GM21528 (cell line): ENCODE results near the gene RNPEP.
"Not testable (repeated sequence)": the region's sequence is repeated elsewhere in the genome, so short reads cannot be mapped to it uniquely, and the experiment has no call there.

Source experiments
- ATAC-seq: cut with Tn5 transposase; IDR thresholded peaks from one replicate; pipeline ENCODE4 v1.9.1; 2021; ENCODE audit warnings: mild to moderate bottlenecking, moderate library complexity; ENCODE audit not compliant: unreplicated experiment, low FRiP score

The RNPEP gene, protein sequence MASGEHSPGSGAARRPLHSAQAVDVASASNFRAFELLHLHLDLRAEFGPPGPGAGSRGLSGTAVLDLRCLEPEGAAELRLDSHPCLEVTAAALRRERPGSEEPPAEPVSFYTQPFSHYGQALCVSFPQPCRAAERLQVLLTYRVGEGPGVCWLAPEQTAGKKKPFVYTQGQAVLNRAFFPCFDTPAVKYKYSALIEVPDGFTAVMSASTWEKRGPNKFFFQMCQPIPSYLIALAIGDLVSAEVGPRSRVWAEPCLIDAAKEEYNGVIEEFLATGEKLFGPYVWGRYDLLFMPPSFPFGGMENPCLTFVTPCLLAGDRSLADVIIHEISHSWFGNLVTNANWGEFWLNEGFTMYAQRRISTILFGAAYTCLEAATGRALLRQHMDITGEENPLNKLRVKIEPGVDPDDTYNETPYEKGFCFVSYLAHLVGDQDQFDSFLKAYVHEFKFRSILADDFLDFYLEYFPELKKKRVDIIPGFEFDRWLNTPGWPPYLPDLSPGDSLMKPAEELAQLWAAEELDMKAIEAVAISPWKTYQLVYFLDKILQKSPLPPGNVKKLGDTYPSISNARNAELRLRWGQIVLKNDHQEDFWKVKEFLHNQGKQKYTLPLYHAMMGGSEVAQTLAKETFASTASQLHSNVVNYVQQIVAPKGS

DNA sequence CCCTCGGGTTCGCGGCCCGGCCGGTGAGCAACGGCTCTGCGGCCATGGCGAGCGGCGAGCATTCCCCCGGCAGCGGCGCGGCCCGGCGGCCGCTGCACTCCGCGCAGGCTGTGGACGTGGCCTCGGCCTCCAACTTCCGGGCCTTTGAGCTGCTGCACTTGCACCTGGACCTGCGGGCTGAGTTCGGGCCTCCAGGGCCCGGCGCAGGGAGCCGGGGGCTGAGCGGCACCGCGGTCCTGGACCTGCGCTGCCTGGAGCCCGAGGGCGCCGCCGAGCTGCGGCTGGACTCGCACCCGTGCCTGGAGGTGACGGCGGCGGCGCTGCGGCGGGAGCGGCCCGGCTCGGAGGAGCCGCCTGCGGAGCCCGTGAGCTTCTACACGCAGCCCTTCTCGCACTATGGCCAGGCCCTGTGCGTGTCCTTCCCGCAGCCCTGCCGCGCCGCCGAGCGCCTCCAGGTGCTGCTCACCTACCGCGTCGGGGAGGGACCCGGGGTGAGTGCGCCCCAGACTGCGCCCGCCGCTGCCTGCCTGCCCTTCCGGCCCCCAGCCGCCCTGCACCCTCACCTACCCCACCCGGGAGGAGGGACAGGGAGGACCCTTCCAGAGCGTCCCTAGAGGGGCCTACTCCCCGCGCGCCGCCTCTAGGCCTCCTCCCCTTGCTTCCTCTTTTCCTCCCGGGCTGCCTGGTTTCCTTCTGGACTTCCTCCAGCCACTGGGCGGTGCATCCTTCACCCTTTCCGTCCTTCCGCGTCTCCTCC lies at the start of gene RNPEP:
RNPEP (plus strand) TSS at position 26 of the 757 bp plus-strand sequence; CDS start at position 45, 19 bp downstream.
- ATAC-seq, result peak; percentile 77

- no peak for ATAC-seq
These were observed 48.5 kb upstream of the RNPEP start for GRCh38 chr1:201933840-201934430.

DNA sequence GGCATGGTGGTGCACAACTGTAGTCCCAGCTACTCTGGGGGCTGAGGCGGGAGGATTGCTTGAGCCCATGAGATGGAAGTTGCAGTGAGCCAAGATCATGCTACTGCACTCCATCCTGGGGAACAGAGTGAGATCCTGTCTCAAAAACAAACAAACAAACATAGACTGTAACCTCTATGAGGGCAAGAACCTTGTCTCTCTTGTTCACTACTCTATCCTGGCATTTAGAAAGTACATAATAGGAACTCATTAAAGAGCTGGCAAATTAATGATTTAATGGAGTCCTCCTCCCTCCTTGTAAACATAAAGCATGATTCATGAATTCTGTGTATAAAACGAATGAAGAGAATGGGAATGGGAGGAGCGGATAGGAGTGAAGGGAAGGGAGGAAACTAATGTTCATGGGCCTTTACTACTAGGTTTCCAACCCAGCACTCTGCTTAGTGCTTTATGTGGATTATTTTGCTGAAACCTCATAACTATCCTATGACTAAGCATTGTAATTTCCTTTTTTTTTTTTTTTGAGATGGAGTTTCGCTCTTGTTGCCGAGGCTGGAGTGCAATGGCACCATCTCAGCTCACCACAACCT lies 44.7 kb upstream of the RNPEP start:
- ATAC-seq, result no peak

DNA sequence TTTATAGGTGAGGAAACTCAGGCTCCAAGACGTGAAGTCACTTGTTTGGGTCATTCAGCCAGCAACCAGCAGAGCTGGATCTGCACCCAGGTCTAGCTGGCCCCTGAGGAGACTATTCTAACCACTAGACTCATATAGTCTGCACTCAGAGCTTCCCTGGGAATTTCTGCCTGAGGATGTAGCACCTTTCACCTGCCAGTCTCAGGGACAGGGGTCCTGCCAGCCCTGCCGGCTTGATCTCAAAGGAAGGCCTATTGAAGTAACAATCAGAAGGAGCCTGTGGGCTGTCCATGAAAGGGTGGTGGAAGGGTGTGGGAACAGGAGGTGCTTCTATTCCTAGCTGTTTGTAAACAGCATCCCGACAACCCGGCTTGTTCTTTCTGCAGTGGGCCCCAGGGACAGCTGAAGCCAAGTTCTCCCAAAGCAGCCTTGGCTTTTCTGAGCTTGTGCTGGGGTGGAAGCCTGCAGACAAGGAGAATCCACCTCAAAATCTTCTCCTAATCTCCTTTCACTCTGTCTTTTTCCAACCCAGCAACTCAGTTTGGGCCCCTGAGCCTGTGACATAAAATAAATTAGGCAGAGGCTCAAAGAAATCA lies 43.9 kb upstream of the RNPEP start:
- no peak for ATAC-seq

GRCh38 chr1:201939148-201939547 lies 43.3 kb upstream of the RNPEP start:
- ATAC-seq, result no peak

- no peak for ATAC-seq
These were observed 42.9 kb upstream of the RNPEP start for GRCh38 chr1:201939574-201939973.

GRCh38 chr1:201940316-201940715 lies 42.1 kb upstream of the RNPEP start:
- ATAC-seq, result not testable (repeated sequence)

DNA sequence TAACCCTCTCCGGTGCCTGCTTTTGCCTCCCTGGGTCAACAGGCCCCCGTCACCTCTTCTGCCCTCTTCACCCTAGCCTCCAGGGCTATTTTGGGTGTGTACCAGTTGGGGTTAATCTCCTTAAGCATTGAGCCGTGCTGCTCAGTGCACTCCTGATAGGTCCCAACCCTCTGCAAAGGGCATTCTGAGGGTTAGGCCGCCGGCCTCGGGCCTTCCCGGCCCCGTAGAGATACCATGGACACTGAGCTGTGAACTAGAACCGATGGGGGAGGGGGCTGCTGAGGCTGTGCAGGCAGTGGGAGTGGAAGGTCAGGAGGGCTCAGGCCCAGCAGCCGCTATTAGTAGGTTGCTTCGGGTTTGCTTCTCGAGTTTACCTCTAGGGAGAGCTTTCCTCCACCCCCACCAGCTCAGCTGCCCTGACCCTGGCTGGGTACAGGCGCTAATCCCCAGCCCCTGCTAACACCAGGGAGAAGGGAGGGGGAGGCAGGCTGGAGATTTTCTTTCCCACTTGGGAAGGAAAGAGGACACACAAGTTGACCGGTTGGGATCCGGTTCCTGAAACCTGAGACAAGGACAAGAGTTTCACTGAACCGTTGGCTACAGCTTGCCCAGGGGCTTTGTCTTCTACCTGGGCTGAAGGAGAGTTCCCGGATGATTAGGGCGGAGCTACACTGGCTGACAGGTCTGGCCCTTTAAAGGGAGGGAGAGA lies 40.9 kb upstream of the RNPEP start:
- no peak for ATAC-seq

DNA sequence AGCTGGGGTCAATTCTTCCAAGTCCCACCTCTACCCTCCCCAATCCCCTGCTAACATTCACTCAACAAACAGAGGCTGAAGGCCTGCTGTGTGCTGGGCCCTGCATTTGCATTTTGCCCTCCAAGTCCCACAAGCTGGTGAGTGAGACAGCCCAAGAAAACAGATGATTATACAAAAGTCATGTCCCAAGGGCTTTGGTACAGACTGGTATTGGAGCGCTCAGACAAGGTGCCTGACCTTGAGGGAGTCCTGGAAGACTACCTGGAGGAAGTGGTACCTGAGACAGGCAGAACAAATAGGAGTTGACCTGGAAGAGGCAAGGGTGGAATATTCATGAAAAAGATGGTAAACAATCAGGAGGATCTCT lies 40.3 kb upstream of the RNPEP start:
- ATAC-seq, result no peak

GRCh38 chr1:201944002-201944401 lies 38.4 kb upstream of the RNPEP start:
- ATAC-seq, result no peak

DNA sequence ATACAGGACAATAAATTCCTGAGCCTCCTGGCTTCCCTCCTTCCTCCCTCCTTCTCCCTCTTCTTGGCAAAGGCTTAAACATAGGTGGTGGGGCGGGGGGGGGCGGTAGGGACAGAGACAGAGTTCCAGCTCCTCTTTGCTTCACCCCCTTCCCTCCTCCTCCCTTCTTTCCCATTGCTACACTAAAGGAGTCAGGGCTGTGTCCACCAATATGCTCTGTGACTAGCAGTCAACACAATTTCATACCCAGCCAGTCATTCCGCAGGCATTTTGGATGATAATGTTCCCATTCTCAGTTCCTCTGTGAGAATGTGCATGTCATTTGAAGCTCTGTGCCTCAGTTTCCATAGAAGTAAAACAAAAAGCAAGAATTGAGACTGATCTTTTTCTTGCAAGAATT lies 37.8 kb upstream of the RNPEP start:
- no peak for ATAC-seq

- no peak for ATAC-seq
These were observed 37.3 kb upstream of the RNPEP start for GRCh38 chr1:201945157-201945556.

DNA sequence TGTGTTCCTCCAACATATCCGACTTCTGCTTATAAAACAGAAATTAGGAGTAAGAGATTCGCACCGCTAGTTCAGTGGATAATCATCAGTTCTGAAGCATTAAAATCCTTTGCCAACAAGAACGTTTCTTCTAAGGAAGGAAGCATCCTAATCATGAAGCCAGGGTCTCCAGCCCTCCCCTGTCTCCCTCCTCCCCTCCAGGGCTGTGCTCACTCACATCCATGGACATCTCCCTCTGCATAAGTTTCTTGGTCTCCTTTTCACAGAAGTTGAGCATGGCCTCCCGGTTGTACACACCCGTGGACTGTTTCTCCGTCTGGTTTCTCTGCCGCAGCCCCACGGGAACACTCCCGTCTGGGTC lies 36.6 kb upstream of the RNPEP start:
- ATAC-seq, result no peak

GRCh38 chr1:201946224-201946908 lies 36.1 kb upstream of the RNPEP start, which contains the start of gene LMOD1:
TSS of gene LMOD1 (minus strand) at chr1:201946548. CDS start at chr1:201946340, 208 bp downstream.
- no peak for ATAC-seq

GRCh38 chr1:201947697-201948008 lies 34.8 kb upstream of the RNPEP start:
- no peak for ATAC-seq

DNA sequence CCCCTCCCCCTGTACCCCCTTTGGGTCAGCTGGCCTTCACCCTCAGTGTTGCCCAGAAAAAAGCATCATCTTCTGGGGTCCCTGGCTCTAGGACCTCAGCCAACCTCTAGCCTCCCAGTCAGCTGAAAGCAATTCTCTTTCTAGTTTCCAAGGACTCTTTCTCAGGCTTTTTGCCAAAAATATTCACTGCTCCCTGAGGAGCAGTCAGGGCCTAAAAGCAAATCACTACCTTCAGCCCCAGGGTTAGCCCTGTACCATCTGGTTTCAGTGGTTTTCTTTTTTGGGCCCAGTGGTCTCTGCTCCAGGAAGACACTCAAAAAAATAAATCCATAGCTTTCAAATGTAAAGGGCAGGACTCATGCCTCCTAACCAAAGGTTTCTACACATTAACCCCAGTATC lies 33.0 kb upstream of the RNPEP start:
- ATAC-seq, result no peak

DNA sequence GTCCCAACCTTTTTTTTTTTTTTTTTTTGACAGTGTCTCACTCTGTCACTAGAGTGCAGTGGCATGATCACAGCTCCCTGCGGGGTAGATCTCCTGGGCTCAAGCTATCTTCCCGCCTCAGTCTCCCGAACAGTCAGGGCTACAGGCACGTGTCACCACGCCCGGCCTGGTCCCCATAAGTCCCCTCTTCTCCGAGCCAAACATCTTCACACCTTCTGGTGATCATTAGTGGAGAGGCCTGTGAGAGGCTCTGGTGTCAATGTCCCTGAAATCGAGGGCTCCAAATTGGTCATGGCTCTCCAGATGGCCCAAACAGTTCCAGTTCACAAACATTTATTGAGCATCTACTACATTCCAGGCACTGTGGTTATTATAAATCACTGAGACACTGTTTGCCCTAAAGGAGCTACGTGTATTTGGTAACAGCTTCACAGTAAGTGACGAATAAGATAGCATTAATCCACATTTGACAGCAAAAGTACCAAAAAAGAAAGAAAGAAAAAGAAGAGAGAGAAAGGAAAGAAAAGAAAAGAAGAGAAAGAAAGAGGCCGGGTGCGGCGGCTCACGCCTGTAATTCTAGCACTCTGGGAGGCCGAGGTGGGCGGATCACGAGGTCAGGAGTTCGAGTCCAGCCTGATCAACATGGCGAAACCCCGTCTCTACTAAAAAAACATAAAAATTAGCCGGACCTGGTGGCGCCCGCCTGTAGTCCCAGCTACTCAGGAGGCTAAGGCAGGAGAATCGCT lies 28.0 kb upstream of the RNPEP start:
- ATAC-seq, result no peak

- ATAC-seq, result peak; percentile 99
These were observed 27.3 kb upstream of the RNPEP start, which contains the start of gene TIMM17A for GRCh38 chr1:201955009-201955728. TSS of gene TIMM17A (plus strand) at chr1:201955503. CDS start at chr1:201955527, 24 bp downstream.
